Astrocyte of the hippocampus (primary cell): ENCODE data around the gene SPEF1.

Experiments used
- DNase-seq: peaks from one replicate; pipeline ENCODE4 v3.0.0; 2011; ENCODE audit warnings: low read depth, low spot score

Gene SPEF1

GRCh38 chr20:3766422-3767109 lies 14.7 kb downstream of the SPEF1 start:
- no peak for DNase-seq

- DNase-seq, result no peak
Observed at GRCh38 chr20:3765171-3765882, 15.9 kb downstream of the SPEF1 start.

GRCh38 chr20:3764659-3765058 lies 16.6 kb downstream of the SPEF1 start:
- DNase-seq, result no peak

GRCh38 chr20:3763671-3764601 lies 17.3 kb downstream of the SPEF1 start:
- no peak for DNase-seq

GRCh38 chr20:3760655-3761348 lies 20.4 kb downstream of the SPEF1 start:
- no peak for DNase-seq

GRCh38 chr20:3759884-3760283 lies 21.4 kb downstream of the SPEF1 start:
- DNase-seq, result no peak

- DNase-seq, result no peak
Observed at GRCh38 chr20:3759316-3759823, 21.9 kb downstream of the SPEF1 start.

GRCh38 chr20:3758566-3758965 lies 22.7 kb downstream of the SPEF1 start:
- DNase-seq, result no peak

- no peak for DNase-seq
Observed at GRCh38 chr20:3757268-3757667, 24.0 kb downstream of the SPEF1 start.

GRCh38 chr20:3755814-3756480 lies 25.3 kb downstream of the SPEF1 start:
- DNase-seq, result no peak

GRCh38 chr20:3755269-3755668 lies 26.0 kb downstream of the SPEF1 start:
- DNase-seq, result no peak

- no peak for DNase-seq
Observed at GRCh38 chr20:3754276-3754630, 27.0 kb downstream of the SPEF1 start.

- DNase-seq, result no peak
Observed at GRCh38 chr20:3753501-3754275, 27.6 kb downstream of the SPEF1 start.

GRCh38 chr20:3753098-3753497 lies 28.1 kb downstream of the SPEF1 start:
- DNase-seq, result peak; percentile 81

GRCh38 chr20:3752386-3752759 lies 28.9 kb downstream of the SPEF1 start:
- DNase-seq, result no peak

GRCh38 chr20:3751675-3752385 lies 29.4 kb downstream of the SPEF1 start:
- DNase-seq, result peak; percentile 52

GRCh38 chr20:3751305-3751674 lies 30.0 kb downstream of the SPEF1 start:
- DNase-seq, result no peak

GRCh38 chr20:3749689-3750531 lies 31.3 kb downstream of the SPEF1 start:
- DNase-seq, result peak; percentile 68
